Cardiac muscle cell (in vitro differentiated cells and primary cell): ENCODE data around the gene ABCA7. TPM values are rescaled to one million over a fixed set of nuclear protein-coding genes. Genes with fewer than 3 reads are reported as not detected.

Experiments used
- DNase-seq, 2 donors: peaks; one replicate each; pipeline versions ENCODE4 v3.0.0 to v3.0.0-alpha.2; 2010 to 2017; ENCODE audit warnings: low read depth in 1 of 2, low spot score in 1 of 2
- H3K27ac ChIP-seq: fragments of 200-600 bp; sonication (generic); 2 replicates; pipeline ENCODE4 v1.5.1; 2016
- H3K27me3 ChIP-seq: fragments of 200-600 bp; sonication (generic); 2 replicates; pipeline ENCODE4 v1.6.0; 2016; ENCODE audit warnings: control low read depth
- H3K36me3 ChIP-seq: fragments of 200-600 bp; sonication (generic); 2 replicates; pipeline ENCODE4 v1.5.1; 2016; ENCODE audit warnings: control low read depth
- H3K4me1 ChIP-seq: fragments of 200-600 bp; sonication (generic); 2 replicates; pipeline ENCODE4 v1.8.1; 2017; ENCODE audit warnings: low read depth, mild to moderate bottlenecking, mixed run types
- H3K4me3 ChIP-seq: fragments of 200-600 bp; sonication (generic); 2 replicates; pipeline ENCODE4 v1.5.1; 2016; ENCODE audit warnings: mild to moderate bottlenecking
- H3K9me3 ChIP-seq: fragments of 200-600 bp; sonication (generic); 2 replicates; pipeline ENCODE4 v1.5.1; 2017; ENCODE audit warnings: low read depth, mild to moderate bottlenecking, control low read depth
- CTCF ChIP-seq: IDR thresholded peaks from 2 replicates; pipeline ENCODE4 v1.5.1; 2012; ENCODE audit warnings: low read depth, mild to moderate bottlenecking, low read length
- polyA plus RNA-seq: library from polyadenylated mRNA; unstranded; fragments of >200 nt; fragmentation: Nextera tagmentation; extraction: Ambion mirVana; gene quantifications from 2 replicates; pipeline ENCODE4 v1.2.1, GENCODE V29; 2016
- total RNA-seq: library from RNA; depleted of rRNA; stranded (reverse); fragments of >200 nt; gene quantifications from 2 replicates; pipeline ENCODE4 v1.2.3, GENCODE V29; 2016

The ABCA7 gene
- total and polyA plus RNA-seq, 2 experiments from 2014 or later, result 44.0 to 60.4 TPM

DNA sequence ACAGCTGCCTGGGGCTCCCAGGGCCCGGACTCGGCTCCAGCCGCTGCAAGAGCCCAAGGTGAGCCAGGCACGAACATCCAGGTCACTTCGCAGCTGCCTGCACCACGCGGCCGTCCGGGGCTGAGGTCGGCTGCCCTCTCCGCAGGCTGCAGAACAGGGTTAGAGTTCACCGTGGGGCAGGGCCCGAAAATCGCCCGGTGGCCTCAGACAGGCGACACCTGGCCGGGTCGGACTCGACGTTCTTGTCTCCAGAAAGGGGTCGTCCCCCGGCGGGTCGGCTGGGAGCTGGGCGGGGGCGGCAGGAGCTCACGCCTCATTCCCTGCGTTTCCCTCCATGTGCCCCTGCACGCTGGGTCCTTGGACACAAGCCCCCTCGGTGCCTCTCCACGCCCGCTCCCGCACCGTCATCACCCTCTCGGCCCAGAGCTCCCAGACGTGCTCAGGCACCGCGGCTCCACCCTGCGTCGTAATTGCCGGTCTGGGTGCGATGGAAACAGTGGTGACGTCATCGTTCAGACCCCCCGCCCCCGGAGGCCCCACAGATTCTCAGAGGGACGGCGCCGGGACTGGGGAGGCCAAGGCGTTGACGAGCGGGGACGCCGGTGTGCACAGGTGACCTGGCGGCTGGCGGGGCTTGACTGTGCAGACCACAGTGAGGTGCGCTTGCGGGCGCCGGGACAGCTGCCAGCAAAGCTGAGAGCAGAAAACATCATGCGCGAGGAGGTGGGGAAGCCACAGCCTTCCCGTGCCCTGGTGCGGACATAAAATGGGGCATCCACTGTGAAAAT lies 43.7 kb upstream of the ABCA7 start:
- TF ChIP-seq CTCF, result no peak
- H3K9me3 ChIP-seq, result no peaks in the 10 kb centered on the region
- H3K36me3 ChIP-seq, result no peaks in the 10 kb centered on the region
- peaks cover 26% of the 10 kb centered on the region for H3K27me3 ChIP-seq
- H3K4me3 ChIP-seq, result no peak overlapping the region
- H3K27ac ChIP-seq, result no peak overlapping the region
- peak in 1 of 2 donors; percentile 61 for DNase-seq
- H3K4me1 ChIP-seq, result no peaks in the 10 kb centered on the region

DNA sequence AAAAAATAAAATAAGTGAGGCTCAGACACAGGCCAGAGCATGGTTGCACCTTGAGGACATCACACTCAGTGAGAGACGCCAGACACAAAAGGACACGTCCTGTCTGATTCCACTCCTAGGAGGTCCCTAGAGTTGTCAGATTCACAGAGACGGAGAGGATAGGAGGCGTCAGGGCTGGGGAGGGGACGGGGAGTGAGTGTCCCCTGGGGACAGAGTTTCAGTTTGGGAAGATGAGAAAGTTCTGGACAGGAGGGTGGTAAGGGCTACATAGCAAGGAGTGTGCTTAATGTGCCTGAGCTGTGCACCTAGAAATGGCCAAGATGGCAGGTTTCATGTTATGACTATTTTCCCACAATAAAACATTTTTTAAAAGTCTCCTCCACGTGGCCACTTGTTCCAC lies 41.8 kb upstream of the ABCA7 start:
- Histone ChIP-seq H3K4me3 (no peak overlapping the region), H3K27me3 (peaks cover 29% of the 10 kb centered on the region), H3K9me3 (no peaks in the 10 kb centered on the region), H3K36me3 (no peaks in the 10 kb centered on the region), H3K27ac (no peak overlapping the region), H3K4me1 (no peaks in the 10 kb centered on the region)
- TF ChIP-seq CTCF, result no peak
- DNase-seq, result no peak

GRCh38 chr19:999379-999719 lies 40.6 kb upstream of the ABCA7 start:
- Histone ChIP-seq H3K36me3 (no peaks in the 10 kb centered on the region), H3K4me3 (no peak overlapping the region), H3K27ac (no peak overlapping the region), H3K4me1 (no peaks in the 10 kb centered on the region), H3K27me3 (peaks cover 29% of the 10 kb centered on the region), H3K9me3 (no peaks in the 10 kb centered on the region)
- DNase-seq, result no peak
- no peak for TF ChIP-seq CTCF

GRCh38 chr19:1000095-1000494 lies 39.8 kb upstream of the ABCA7 start, which contains the start of gene GRIN3B:
Gene GRIN3B (plus strand): TSS chr19:1000419. CDS start chr19:1000438, 19 bp downstream.
- H3K27me3 ChIP-seq, result peaks cover 29% of the 10 kb centered on the region
- no peaks in the 10 kb centered on the region for H3K9me3 ChIP-seq
- no peaks in the 10 kb centered on the region for H3K36me3 ChIP-seq
- TF ChIP-seq CTCF, result peak; percentile 36
- no peak within 1 kb of the TSS for H3K27ac ChIP-seq
- DNase-seq, result peak; percentile 50 to 85
- H3K4me3 ChIP-seq, result peak within 1 kb of the TSS; percentile 35
- H3K4me1 ChIP-seq, result no peaks in the 10 kb centered on the region

- Histone ChIP-seq H3K36me3 (no peaks in the 10 kb centered on the region), H3K4me3 (peak overlapping the region; percentile 35), H3K27me3 (peaks cover 29% of the 10 kb centered on the region), H3K27ac (no peak overlapping the region), H3K9me3 (no peaks in the 10 kb centered on the region), H3K4me1 (no peaks in the 10 kb centered on the region)
- TF ChIP-seq CTCF, result no peak
- DNase-seq, result no peak
These were observed 39.0 kb upstream of the ABCA7 start for GRCh38 chr19:1000591-1001537.
